Upper lobe of left lung (tissue), 4 donors: Measurements from ENCODE around the gene MCTP2.

Experiments used
- EP300 ChIP-seq, 4 donors: sonication (generic); formaldehyde crosslinking; IDR thresholded peaks; one replicate each; pipeline ENCODE4 v1.5.1; 2017; ENCODE audit warnings: antibody characterized with exemption in 4 of 4, control low read depth in 2 of 4
- POLR2A ChIP-seq, 4 donors: fragments of 450-650 bp; IDR thresholded peaks; one replicate each; pipeline ENCODE4 v1.5.1; 2016 to 2017; ENCODE audit warnings: antibody characterized with exemption in 4 of 4, mild to moderate bottlenecking in 2 of 4
- POLR2AphosphoS5 ChIP-seq, 2 donors: sonication (generic); formaldehyde crosslinking; IDR thresholded peaks; one replicate each; pipeline ENCODE4 v1.5.1; 2017; ENCODE audit warnings: antibody characterized with exemption in 2 of 2
- TF ChIP-seq, protein P1 (sequence below), 6 experiments: fragments of 450-650 bp in 4 of 6; fragments of 200-600 bp in 2 of 6; sonication (generic) in 2 of 6; IDR thresholded peaks; one replicate each; pipeline ENCODE4 v1.5.1; 2016 to 2019; ENCODE audit warnings: antibody characterized with exemption in 6 of 6

DNA sequence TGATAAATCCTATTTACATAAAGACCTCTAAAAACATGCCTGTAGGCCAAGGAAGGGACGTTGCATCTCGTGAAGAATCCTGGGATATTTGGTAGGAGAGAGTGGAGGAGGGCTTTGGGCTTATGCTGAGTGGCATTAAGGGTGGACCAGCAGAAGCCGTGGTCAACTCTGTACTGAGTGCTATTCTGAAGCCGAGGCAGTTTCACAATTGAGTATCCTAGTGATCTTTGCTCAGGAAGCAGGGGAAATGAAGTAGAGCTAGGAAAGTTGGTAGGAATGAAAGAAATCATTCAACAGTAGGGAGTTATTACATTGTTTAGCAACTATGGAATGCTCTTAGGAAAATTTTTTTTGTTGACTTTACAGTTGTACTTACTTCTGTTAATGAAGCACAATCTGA is 24.2 kb downstream of the MCTP2 start:
- TF ChIP-seq, protein P1, sequence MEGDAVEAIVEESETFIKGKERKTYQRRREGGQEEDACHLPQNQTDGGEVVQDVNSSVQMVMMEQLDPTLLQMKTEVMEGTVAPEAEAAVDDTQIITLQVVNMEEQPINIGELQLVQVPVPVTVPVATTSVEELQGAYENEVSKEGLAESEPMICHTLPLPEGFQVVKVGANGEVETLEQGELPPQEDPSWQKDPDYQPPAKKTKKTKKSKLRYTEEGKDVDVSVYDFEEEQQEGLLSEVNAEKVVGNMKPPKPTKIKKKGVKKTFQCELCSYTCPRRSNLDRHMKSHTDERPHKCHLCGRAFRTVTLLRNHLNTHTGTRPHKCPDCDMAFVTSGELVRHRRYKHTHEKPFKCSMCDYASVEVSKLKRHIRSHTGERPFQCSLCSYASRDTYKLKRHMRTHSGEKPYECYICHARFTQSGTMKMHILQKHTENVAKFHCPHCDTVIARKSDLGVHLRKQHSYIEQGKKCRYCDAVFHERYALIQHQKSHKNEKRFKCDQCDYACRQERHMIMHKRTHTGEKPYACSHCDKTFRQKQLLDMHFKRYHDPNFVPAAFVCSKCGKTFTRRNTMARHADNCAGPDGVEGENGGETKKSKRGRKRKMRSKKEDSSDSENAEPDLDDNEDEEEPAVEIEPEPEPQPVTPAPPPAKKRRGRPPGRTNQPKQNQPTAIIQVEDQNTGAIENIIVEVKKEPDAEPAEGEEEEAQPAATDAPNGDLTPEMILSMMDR (IDR thresholded peaks at IDR 0.05) = no peak
- TF ChIP-seq POLR2A (IDR thresholded peaks at IDR 0.05) (no peak), POLR2AphosphoS5 (IDR thresholded peaks at IDR 0.05) (no peak), EP300 (IDR thresholded peaks at IDR 0.05) (no peak)
